H9 (cell line): ENCODE measurements around the gene KIF16B. TPM values are rescaled to one million over a fixed set of nuclear protein-coding genes. Genes with fewer than 3 reads are reported as not detected.

ENCODE experiments used
- DNase-seq: peaks from one replicate; pipeline ENCODE4 v3.0.0-alpha.2; 2017
- H2AFZ ChIP-seq: one replicate; pipeline ENCODE4 v1.6.1; 2013; ENCODE audit warnings: mild to moderate bottlenecking, low read length, control low read depth, moderate library complexity
- H2AK5ac ChIP-seq: 2 replicates; pipeline ENCODE4 v1.6.1; 2013; ENCODE audit warnings: low read length, control low read depth, mixed read lengths; ENCODE audit not compliant: insufficient read length
- H2BK120ac ChIP-seq: one replicate; pipeline ENCODE4 v1.6.1; 2013; ENCODE audit warnings: low read depth, mild to moderate bottlenecking, low read length, control low read depth, inconsistent platforms; ENCODE audit not compliant: poor library complexity, severe bottlenecking
- H2BK12ac ChIP-seq: 2 replicates; pipeline ENCODE4 v1.6.1; 2013; ENCODE audit warnings: low read length, control low read depth, mixed read lengths, low read depth; ENCODE audit not compliant: insufficient read length
- H2BK15ac ChIP-seq: 2 replicates; pipeline ENCODE4 v1.6.1; 2013; ENCODE audit warnings: low read depth, low read length, control low read depth
- H2BK20ac ChIP-seq: one replicate; pipeline ENCODE4 v1.6.1; 2013; ENCODE audit warnings: low read depth, mild to moderate bottlenecking, low read length, control low read depth, inconsistent platforms; ENCODE audit not compliant: poor library complexity, severe bottlenecking
- H2BK5ac ChIP-seq: 2 replicates; pipeline ENCODE4 v1.6.1; 2013; ENCODE audit warnings: low read length, control low read depth, mixed read lengths; ENCODE audit not compliant: insufficient read length
- H3K14ac ChIP-seq: 2 replicates; pipeline ENCODE4 v1.6.1; 2013; ENCODE audit warnings: low read length, control low read depth; ENCODE audit not compliant: insufficient read depth
- H3K18ac ChIP-seq: 2 replicates; pipeline ENCODE4 v1.6.1; 2013; ENCODE audit warnings: low read depth, mild to moderate bottlenecking, mixed read lengths, low read length, control low read depth; ENCODE audit not compliant: insufficient read length
- H3K23ac ChIP-seq: 2 replicates; pipeline ENCODE4 v1.6.1; 2013; ENCODE audit warnings: low read length, control low read depth, mixed read lengths, low read depth; ENCODE audit not compliant: insufficient read length
- H3K23me2 ChIP-seq: 2 replicates; pipeline ENCODE4 v1.6.1; 2013; ENCODE audit warnings: low read depth, mild to moderate bottlenecking, mixed read lengths, low read length, control low read depth; ENCODE audit not compliant: insufficient read length, poor library complexity, severe bottlenecking
- H3K27ac ChIP-seq: 2 replicates; pipeline ENCODE4 v1.5.1; 2013; ENCODE audit warnings: low read length, control low read depth, mixed read lengths, low read depth; ENCODE audit not compliant: insufficient read length
- H3K27me3 ChIP-seq: 2 replicates; pipeline ENCODE4 v1.6.1; 2013; ENCODE audit warnings: low read length, control low read depth, inconsistent platforms; ENCODE audit not compliant: insufficient read depth
- H3K4ac ChIP-seq: 2 replicates; pipeline ENCODE4 v1.6.1; 2013; ENCODE audit warnings: low read depth, mild to moderate bottlenecking, control low read depth, inconsistent platforms, low read length, moderate library complexity
- H3K4me1 ChIP-seq: 2 replicates; pipeline ENCODE4 v1.6.1; 2013; ENCODE audit warnings: low read length, control low read depth, inconsistent platforms; ENCODE audit not compliant: insufficient read depth
- H3K4me2 ChIP-seq: 2 replicates; pipeline ENCODE4 v1.6.1; 2013; ENCODE audit warnings: low read length, control low read depth, mixed read lengths; ENCODE audit not compliant: insufficient read length, insufficient read depth
- H3K56ac ChIP-seq: 2 replicates; pipeline ENCODE4 v1.6.1; 2013; ENCODE audit warnings: low read depth, mild to moderate bottlenecking, mixed read lengths, low read length, control low read depth; ENCODE audit not compliant: insufficient read length
- H3K79me1 ChIP-seq: 2 replicates; pipeline ENCODE4 v1.6.1; 2013; ENCODE audit warnings: low read depth, mild to moderate bottlenecking, moderate library complexity, low read length, control low read depth, inconsistent platforms; ENCODE audit not compliant: insufficient read depth, poor library complexity, severe bottlenecking
- H3K79me2 ChIP-seq: 2 replicates; pipeline ENCODE4 v1.6.1; 2013; ENCODE audit warnings: low read length, control low read depth, inconsistent platforms; ENCODE audit not compliant: insufficient read depth
- H3K9ac ChIP-seq: 2 replicates; pipeline ENCODE4 v1.6.1; 2013; ENCODE audit warnings: low read length, control low read depth, mixed read lengths; ENCODE audit not compliant: insufficient read length; ENCODE audit errors: extremely low read depth
- H3K9me3 ChIP-seq: one replicate; pipeline ENCODE4 v1.6.1; 2013; ENCODE audit warnings: low read depth, low read length, inconsistent platforms; ENCODE audit not compliant: control insufficient read depth
- H3T11ph ChIP-seq: one replicate; pipeline ENCODE4 v1.6.1; 2013; ENCODE audit warnings: mild to moderate bottlenecking, low read length, control low read depth, inconsistent platforms
- H4K20me1 ChIP-seq: one replicate; pipeline ENCODE4 v1.6.1; 2013; ENCODE audit not compliant: control insufficient read depth, insufficient read length, insufficient read depth
- H4K5ac ChIP-seq: 2 replicates; pipeline ENCODE4 v1.6.1; 2013; ENCODE audit warnings: low read depth, mild to moderate bottlenecking, mixed read lengths, low read length, control low read depth; ENCODE audit not compliant: insufficient read length
- H4K8ac ChIP-seq: replicated peaks from 2 replicates; pipeline ENCODE4 v1.6.1; 2013; ENCODE audit warnings: low read length, control low read depth, mixed read lengths, low read depth; ENCODE audit not compliant: insufficient read length
- H4K91ac ChIP-seq: 2 replicates; pipeline ENCODE4 v1.6.1; 2013; ENCODE audit warnings: low read depth, mild to moderate bottlenecking, moderate library complexity, mixed read lengths, low read length, control low read depth; ENCODE audit not compliant: insufficient read length
- H3K27ac Mint-ChIP-seq, 3 experiments: 2 replicates in 2 of 3; 3 replicates in 1 of 3; pipeline ENCODE4 v1.8.0; 2020 to 2021; ENCODE audit warnings: mixed read lengths in 3 of 3, mild to moderate bottlenecking in 1 of 3, moderate library complexity in 1 of 3
- H3K27me3 Mint-ChIP-seq: 2 replicates; pipeline ENCODE4 v1.8.0; 2021; ENCODE audit warnings: low read depth, mild to moderate bottlenecking, moderate library complexity, mixed read lengths
- H3K36me3 Mint-ChIP-seq, 3 experiments: 2 replicates in 2 of 3; 3 replicates in 1 of 3; pipeline ENCODE4 v1.8.0; 2020 to 2021; ENCODE audit warnings: low read depth in 3 of 3, mixed read lengths in 3 of 3; ENCODE audit not compliant: insufficient read depth in 1 of 3
- H3K4me1 Mint-ChIP-seq, 2 experiments: 2 replicates each; pipeline ENCODE4 v1.8.0; 2020; ENCODE audit warnings: mixed read lengths in 2 of 2
- H3K4me3 Mint-ChIP-seq, 2 experiments: 2 replicates in 1 of 2; 3 replicates in 1 of 2; pipeline ENCODE4 v1.8.0; 2020 to 2021; ENCODE audit warnings: mild to moderate bottlenecking in 2 of 2, mixed read lengths in 2 of 2, moderate library complexity in 1 of 2
- H3K9me3 Mint-ChIP-seq, 2 experiments: 2 replicates in 1 of 2; 3 replicates in 1 of 2; pipeline ENCODE4 v1.8.0; 2020; ENCODE audit warnings: mild to moderate bottlenecking in 2 of 2, mixed read lengths in 2 of 2, moderate library complexity in 1 of 2
- CTCF ChIP-seq: fragments of 200-600 bp; sonication (generic); conservative IDR thresholded peaks from 3 replicates; pipeline ENCODE4 v1.8.0; 2021; ENCODE audit warnings: antibody characterized with exemption, mild to moderate bottlenecking
- WGBS: extraction: QIAGEN DNeasy Blood & Tissue Kit; methylation state at CpG from one replicate; pipeline ENCODE4 v1.1.7; 2013; ENCODE audit warnings: missing lambda C conversion rate, low lambda C conversion rate, mixed read lengths; ENCODE audit not compliant: insufficient read length; ENCODE audit errors: extremely low coverage; 5-methylcytosine and 5-hydroxymethylcytosine counted together
- total RNA-seq: library from RNA; stranded (reverse); gene quantifications from 2 replicates; pipeline ENCODE4 v1.2.1, GENCODE V29; 2021

The KIF16B gene
- total RNA-seq, 1 experiment from 2014 or later = 7.4 TPM

DNA sequence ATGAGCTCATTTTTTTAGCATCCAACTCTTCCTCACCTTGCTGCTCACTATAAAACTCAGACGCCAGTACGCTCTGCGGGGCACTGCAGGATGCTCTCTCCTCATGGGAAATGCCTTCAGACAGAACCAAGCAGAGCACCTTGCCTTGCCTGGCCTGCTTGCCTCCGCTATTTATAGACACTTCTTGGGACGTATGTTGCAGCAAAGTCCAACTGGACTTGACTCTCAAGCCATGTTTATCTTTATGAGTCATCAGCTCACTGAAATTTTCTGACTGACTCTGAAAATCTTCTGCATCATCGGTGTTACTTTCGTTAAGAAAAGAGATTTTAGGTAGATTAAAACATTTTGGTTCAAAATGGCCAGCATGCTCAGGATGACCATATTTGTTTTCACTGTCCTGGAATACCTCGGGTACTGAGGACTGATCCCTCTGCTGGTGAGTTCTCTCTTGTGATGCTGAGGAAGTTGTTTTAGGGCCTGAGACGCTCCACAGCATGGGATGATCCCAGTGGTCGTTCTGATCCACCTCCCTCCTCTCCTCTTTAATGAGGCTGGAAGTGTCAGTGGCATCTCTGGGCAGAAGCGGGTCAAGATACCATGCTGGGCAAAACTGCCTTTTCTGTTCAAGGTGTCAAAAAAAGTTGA lies 204.5 kb downstream of the KIF16B start:
- no peaks in the 10 kb centered on the region; the same call in 1 of the 2 replicates for H3K27me3 Mint-ChIP-seq
- Histone ChIP-seq H3K79me2 (no peaks in the 10 kb centered on the region), H2BK20ac (no peak overlapping the region), H4K20me1 (no peaks in the 10 kb centered on the region), H4K5ac (no peak overlapping the region), H3K27ac (no peak overlapping the region), H2BK5ac (no peak overlapping the region), H3K23me2 (no peaks in the 10 kb centered on the region), H4K91ac (no peak overlapping the region), H2BK12ac (no peak overlapping the region), H3K4me1 (peaks cover 6% of the 10 kb centered on the region; the same call in 1 of the 2 replicates), H3K9me3 (no peaks in the 10 kb centered on the region), H2BK120ac (no peak overlapping the region), H3K27me3 (no peaks in the 10 kb centered on the region), H3K18ac (no peak overlapping the region), H4K8ac (no peak overlapping the region), H3K79me1 (no peaks in the 10 kb centered on the region), H3K23ac (no peak overlapping the region), H3K56ac (no peak overlapping the region), H3K9ac (no peak overlapping the region), H2AFZ (no peak overlapping the region), H2BK15ac (no peak overlapping the region), H3K4ac (no peak overlapping the region), H2AK5ac (no peak overlapping the region), H3T11ph (no peak overlapping the region), H3K4me2 (no peak overlapping the region), H3K14ac (no peak overlapping the region)
- peak overlapping the region in 1 of 3 experiments; percentile 83; a peak in 1 of 7 replicates for H3K27ac Mint-ChIP-seq
- no peak for DNase-seq
- peaks cover 7 to 19% (median 17%) of the 10 kb centered on the region in 3 experiments for H3K36me3 Mint-ChIP-seq
- no peak overlapping the region for H3K4me3 Mint-ChIP-seq
- peaks cover 9% of the 10 kb centered on the region in 2 experiments for H3K4me1 Mint-ChIP-seq
- peak; percentile 43 for TF ChIP-seq CTCF
- H3K9me3 Mint-ChIP-seq = no peaks in the 10 kb centered on the region
- WGBS = no CpG with 5 or more reads among the region's 11 CpGs
